ENCODE measurements around the gene KPNA1.

DNA sequence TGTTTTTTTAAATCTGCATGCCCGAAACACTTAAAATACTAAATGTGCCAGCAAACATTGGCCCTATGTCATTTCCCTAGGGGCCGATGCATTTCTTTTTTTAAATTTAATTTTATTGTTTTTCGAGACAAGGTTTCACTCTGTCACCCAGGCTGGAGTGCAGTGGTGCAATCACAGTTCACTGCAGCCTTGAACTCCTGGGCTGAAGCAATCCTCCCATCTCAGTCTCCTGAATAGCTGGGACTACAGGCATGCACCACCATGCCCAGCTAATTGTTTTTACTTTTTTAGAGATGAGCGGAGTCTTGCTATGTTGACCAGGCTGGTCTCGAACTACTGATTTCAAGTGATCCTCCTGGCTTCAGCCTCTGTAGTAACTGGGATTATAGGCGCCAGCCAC is 43.9 kb upstream of the KPNA1 start:
- TF ChIP-seq, protein P1, sequence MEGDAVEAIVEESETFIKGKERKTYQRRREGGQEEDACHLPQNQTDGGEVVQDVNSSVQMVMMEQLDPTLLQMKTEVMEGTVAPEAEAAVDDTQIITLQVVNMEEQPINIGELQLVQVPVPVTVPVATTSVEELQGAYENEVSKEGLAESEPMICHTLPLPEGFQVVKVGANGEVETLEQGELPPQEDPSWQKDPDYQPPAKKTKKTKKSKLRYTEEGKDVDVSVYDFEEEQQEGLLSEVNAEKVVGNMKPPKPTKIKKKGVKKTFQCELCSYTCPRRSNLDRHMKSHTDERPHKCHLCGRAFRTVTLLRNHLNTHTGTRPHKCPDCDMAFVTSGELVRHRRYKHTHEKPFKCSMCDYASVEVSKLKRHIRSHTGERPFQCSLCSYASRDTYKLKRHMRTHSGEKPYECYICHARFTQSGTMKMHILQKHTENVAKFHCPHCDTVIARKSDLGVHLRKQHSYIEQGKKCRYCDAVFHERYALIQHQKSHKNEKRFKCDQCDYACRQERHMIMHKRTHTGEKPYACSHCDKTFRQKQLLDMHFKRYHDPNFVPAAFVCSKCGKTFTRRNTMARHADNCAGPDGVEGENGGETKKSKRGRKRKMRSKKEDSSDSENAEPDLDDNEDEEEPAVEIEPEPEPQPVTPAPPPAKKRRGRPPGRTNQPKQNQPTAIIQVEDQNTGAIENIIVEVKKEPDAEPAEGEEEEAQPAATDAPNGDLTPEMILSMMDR (IDR thresholded peaks at IDR 0.05; ENCODE audit: low read depth, low read length) = no peak
- TF ChIP-seq EZH2phosphoT487 (IDR thresholded peaks at IDR 0.05; ENCODE audit: low read depth) = no peak
